GM19023 (cell line): ENCODE results near the gene PACRG.

ENCODE experiments used
- ATAC-seq: cut with Tn5 transposase; IDR thresholded peaks from one replicate; pipeline ENCODE4 v1.9.1; 2021; ENCODE audit warnings: mild to moderate bottlenecking, moderate library complexity; ENCODE audit not compliant: unreplicated experiment

The PACRG gene

DNA sequence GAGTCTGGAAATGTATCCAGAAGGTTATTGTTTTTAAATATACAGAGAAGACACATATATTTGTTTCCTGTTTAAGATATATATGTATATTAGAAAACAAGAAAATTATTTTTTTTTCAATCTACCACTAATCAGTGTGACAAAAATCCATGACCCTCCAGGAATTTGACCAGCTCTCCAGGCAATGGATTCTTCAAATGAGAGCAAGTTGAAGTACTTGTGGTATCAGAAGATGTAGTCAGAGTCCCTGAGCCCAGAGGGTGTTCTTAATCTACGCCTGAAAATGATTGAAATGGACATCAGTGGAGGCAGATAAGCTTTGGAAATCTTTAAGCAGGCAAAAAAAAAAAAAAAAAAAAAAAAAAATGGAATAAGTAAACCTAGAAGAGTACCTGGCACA lies 500.3 kb downstream of the PACRG start:
- ATAC-seq, result no peak

DNA sequence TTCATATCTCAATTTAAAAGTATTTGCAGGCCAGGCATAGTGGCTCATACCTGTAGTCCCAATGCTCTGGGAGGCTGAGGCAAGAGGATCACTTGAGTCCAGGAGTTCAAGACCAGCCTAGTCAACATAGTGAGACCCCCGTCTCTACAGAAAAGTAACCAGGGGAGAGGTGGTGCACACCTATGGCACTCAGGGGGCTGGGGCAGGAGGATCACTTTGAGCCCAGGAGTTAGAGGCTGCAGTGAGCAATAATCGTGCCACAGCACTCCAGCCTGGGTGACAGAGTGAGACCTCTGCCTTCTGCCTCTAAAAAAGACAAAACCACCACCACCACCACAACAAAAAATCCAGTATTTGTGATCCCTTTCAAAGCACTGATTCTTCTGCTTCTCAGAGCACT lies 501.3 kb downstream of the PACRG start:
- ATAC-seq, result no peak

DNA sequence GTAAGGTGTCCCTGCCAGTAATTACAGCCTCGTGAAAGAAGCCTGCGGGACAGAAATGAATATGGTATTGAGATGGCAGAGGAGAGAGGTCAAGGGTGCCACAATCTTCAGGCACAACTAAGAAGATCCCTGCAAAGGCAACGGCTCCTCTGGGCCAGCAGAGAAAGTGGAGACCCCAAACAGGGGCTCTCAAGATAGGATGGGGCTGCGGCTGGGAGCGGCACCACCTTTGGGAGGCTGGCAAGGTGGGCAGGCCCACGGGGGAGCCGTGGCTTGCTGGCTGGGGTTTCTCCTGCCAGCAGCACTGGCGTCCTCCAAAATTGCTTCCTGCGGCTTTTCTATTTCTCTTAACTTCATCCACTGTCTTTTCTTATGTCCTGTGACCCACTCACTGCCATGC lies 503.1 kb downstream of the PACRG start:
- ATAC-seq, result no peak

- no peak for ATAC-seq
Observed at GRCh38 chr6:163231356-163232014, 503.7 kb downstream of the PACRG start.

DNA sequence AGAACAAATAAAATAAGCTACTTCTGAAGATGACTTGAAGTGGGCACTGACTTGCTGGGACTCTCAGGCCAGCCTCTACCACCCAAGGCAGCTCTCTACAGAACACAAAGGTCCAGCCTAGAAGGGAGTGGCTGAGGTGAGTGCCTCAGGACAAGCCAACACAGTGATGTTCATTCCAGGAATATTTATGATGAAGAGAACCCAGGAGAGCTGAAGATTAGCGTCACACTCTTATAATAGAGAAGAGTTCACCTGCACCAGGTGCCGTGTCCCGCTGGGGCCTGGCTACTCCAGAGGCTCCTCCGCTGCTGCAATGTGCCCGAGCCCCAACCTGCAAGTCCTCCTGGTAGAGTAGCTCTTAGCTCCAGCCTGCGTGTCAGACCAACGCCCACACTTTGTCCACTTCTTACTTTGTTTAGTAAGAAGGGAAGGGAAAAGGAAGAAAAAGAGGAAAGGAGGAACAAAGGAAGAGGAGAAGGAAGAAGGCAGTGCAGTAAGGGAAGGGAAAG lies 504.3 kb downstream of the PACRG start:
- ATAC-seq, result no peak

GRCh38 chr6:163232649-163233048 lies 504.9 kb downstream of the PACRG start:
- no peak for ATAC-seq

- ATAC-seq, result no peak
Observed at GRCh38 chr6:163237110-163237509, 509.3 kb downstream of the PACRG start.

GRCh38 chr6:163239572-163240340 lies 512.0 kb downstream of the PACRG start:
- ATAC-seq, result no peak

DNA sequence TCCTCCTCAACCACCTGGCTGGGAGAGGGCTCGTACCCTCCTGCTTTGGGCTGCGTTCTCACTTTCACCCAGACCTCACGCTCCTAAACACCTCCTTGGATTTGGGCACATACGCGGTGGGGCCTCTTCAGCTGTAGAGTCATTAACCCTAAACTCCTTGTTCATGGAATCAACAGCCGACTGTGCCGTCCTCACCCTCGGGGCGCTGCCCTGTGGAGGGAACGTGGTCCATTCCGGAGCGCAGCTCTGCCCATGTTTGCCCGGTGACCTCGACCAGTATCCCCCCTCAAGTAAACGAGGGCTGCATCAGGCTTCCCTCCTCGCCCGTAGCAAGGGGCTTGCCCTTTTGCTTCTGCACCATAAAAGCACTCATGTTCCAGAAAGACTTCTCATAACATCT lies 512.8 kb downstream of the PACRG start:
- no peak for ATAC-seq

- ATAC-seq, result no peak
Observed at GRCh38 chr6:163241683-163242082, 513.9 kb downstream of the PACRG start.

DNA sequence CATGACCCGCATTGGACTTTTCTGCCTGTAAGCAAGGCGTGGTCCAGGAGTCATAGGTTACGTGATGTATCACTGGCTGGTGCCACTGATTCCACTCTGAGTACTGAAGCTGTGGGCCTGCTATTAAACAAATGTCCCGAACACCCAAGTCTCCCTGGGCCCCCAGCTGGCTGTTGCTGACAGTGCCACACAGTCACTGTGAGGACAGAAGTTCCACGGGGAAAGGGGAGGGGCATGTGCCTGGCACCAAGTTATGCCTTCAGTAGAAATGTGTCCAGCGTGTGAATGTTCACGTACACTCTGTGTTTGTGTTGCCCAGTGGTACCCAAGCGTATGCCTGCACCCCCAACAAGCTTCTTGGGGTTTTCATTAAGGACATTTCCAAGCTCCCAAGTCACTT lies 515.3 kb downstream of the PACRG start:
- ATAC-seq, result no peak

DNA sequence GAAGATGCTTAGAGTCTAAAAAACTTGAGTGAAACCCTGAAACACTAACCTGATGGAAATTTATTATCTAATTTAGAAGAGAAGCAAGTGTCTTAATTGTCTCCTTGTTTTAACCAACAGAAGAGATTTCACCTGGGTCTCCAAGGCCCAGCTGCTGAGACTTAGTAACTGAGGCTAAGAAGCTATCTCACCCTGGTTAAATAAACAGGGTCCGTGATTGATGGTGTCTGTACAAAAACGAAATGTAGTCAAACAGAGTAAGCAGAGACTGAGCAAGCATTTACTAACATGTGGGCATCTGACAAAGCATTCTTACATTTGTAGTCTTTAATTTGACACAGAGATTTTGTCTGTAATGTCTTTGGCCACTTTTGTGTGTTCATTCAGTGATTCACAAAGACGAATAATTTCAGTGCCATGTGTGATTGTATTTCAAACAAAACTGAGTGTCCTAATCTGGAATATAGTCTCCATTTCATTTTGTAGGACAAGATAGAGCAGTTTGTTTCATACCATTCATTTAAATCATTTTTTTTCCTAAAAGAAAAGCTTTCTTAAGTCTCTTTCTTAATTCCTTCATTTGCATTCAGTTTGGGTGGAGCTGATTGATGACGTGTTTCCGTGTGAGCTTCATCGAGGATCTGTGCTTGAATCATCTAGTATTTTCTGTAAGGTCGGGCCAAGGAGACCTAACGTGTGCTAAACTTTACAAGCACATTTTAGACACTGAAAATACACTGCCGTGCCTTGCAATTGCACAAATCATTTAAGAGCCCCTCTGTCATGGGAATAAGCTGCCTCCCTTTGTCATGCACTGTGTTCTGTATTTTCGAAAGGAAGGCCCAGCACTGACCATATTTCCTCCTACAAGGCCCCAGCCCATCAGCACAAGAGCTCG lies 516.2 kb downstream of the PACRG start:
- no peak for ATAC-seq

DNA sequence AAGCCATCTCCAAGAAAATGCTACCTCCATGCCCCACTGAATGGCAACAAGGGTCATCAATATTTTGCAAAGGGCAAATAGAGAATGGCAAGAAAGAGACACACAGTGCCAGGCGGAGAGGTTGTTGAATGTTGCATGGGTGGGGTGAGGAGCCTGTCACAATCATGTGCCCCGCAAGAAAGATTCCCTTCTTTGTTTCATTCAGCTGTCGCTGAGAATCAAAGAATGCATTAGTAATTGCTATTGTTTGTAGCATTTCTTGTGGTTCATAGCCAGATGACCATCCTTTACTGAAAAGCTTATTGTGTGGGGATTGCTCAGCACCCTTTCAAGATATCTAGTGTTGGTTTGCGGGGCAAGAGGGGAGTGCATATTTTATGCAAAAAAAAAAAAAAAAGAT lies 520.3 kb downstream of the PACRG start:
- no peak for ATAC-seq

GRCh38 chr6:163249651-163250101 lies 521.9 kb downstream of the PACRG start:
- no peak for ATAC-seq

GRCh38 chr6:163250116-163250515 lies 522.3 kb downstream of the PACRG start:
- ATAC-seq, result no peak

DNA sequence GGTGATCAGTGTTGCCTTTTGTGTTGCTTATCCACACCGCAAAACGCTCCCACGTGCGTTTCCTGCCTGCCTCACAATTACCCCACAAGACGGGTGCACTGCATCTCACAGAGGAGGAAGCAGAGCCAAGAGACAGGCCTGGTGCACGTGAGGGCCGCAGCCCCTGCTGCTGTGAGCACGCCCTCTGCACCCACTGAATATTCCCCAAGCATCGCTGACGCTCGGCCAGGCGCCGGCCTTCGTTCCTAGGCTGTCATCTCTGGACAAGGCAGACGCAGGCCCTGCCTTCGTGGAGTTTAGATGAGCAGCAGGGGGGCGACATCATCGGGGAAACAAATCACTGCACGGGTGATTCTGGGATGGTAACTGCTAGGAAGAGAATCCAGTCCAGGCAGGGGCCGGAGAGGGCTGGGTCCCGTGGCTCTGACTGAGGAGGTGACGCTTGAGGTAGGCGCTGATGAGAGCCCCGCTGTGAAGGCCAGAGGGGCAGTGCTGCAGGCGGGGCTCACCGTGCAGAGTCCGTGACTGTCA lies 524.4 kb downstream of the PACRG start:
- no peak for ATAC-seq

DNA sequence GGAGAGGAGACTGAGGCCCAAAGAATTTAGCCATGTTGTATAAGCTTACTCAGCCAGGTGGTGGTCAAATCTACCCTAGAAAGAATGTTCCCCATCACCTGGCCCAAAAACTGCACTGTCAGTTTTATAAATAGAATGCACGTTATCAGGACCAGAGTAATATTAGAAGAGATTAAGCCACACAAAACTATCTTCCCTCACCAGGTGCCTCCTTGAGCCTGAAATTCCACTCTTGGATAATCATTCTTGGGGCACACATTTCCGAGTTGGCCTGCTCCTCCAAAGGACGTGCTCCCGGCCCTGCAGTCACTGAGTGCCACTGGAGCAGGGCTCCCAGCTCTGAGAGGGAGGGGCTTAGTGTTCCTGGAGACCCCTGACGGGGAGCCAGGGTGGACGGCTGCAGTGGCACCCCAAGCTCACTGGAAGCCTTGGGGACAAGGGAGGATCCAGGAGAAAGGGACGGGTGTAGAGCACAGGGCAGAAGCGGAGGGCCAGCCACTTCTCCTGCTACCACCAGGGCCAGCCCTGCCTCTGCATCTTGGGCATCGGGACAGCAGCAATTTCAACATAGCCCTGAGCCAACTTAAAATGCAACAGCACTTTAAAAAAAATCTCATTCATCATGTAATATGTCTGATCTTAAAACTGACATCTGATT lies 525.9 kb downstream of the PACRG start:
- no peak for ATAC-seq

GRCh38 chr6:163254341-163254835 lies 526.6 kb downstream of the PACRG start:
- no peak for ATAC-seq

DNA sequence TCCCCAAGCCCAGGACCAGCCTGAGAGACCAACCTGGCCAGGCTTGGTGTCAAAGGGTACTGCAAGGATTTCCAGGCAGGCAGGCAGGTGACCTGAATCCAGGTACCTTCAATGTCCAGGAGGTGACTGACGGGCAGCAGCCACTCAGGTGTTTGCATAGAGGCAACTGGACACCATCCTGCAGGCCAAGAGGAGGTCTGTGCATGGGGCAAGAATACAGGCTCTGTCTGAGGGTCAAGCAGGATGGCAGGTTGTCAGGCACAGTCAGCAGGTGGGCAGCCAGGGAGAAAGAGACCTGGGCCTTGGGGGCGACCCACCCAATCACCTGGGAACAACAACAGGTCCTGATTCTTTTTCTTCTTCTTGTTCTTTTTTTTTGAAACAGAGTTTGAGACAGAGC lies 527.5 kb downstream of the PACRG start:
- ATAC-seq, result no peak

DNA sequence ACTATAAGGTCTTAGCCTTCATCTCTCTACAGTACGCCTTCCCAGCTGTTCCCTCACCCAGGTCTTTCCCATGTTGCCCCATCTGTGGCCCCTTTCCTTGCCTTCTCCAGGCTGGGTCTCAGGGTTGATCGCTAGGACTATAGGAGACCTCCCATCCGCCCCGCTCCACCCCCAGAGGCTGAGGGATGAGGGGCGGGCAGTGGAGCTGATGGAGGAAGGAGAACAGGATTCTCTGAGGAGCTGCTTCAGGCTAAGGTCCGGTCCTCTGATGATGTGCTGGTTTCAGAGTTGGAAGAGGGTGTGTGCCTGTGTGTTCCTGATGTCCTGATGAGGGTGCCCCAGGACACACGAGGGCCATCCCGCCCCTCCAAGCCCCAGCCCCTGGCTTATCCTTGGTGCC lies 531.9 kb downstream of the PACRG start:
- no peak for ATAC-seq
